HG02840 (cell line): ENCODE data around the gene PAK5.

Experiments used
- ATAC-seq: cut with Tn5 transposase; IDR thresholded peaks from one replicate; pipeline ENCODE4 v1.9.1; 2021; ENCODE audit warnings: mild to moderate bottlenecking, moderate library complexity, moderate number of reproducible peaks; ENCODE audit not compliant: unreplicated experiment, low FRiP score

PAK5 gene

GRCh38 chr20:9628141-9628540, 210.7 kb downstream of the PAK5 start:
- ATAC-seq, result no peak

GRCh38 chr20:9627219-9627618, 211.7 kb downstream of the PAK5 start:
- no peak for ATAC-seq

GRCh38 chr20:9626357-9626756, 212.5 kb downstream of the PAK5 start:
- no peak for ATAC-seq

- ATAC-seq, result no peak
Measured at GRCh38 chr20:9617940-9618339, 220.9 kb downstream of the PAK5 start.

GRCh38 chr20:9616833-9617461, 221.9 kb downstream of the PAK5 start:
- ATAC-seq, result no peak

- no peak for ATAC-seq
Measured at GRCh38 chr20:9616455-9616805, 222.4 kb downstream of the PAK5 start.

GRCh38 chr20:9615766-9616454, 223.0 kb downstream of the PAK5 start:
- peak; percentile 94 for ATAC-seq

- no peak for ATAC-seq
Measured at GRCh38 chr20:9615118-9615517, 223.8 kb downstream of the PAK5 start.

- ATAC-seq, result no peak
Measured at GRCh38 chr20:9613871-9614270, 225.0 kb downstream of the PAK5 start.

GRCh38 chr20:9611921-9612320, 227.0 kb downstream of the PAK5 start:
- ATAC-seq, result no peak

GRCh38 chr20:9610665-9611064, 228.2 kb downstream of the PAK5 start:
- no peak for ATAC-seq

- ATAC-seq, result no peak
Measured at GRCh38 chr20:9609887-9610502, 228.9 kb downstream of the PAK5 start.

- ATAC-seq, result no peak
Measured at GRCh38 chr20:9608639-9609340, 230.1 kb downstream of the PAK5 start.

GRCh38 chr20:9602847-9603183, 236.1 kb downstream of the PAK5 start:
- ATAC-seq, result no peak

GRCh38 chr20:9600562-9600961, 238.3 kb downstream of the PAK5 start:
- no peak for ATAC-seq

- no peak for ATAC-seq
Measured at GRCh38 chr20:9597547-9597946, 241.3 kb downstream of the PAK5 start.

- no peak for ATAC-seq
Measured at GRCh38 chr20:9595763-9596162, 243.1 kb downstream of the PAK5 start.

GRCh38 chr20:9594284-9594875, 244.5 kb downstream of the PAK5 start:
- no peak for ATAC-seq

GRCh38 chr20:9592419-9592818, 246.5 kb downstream of the PAK5 start:
- no peak for ATAC-seq

GRCh38 chr20:9591080-9591479, 247.8 kb downstream of the PAK5 start:
- no peak for ATAC-seq

GRCh38 chr20:9590189-9590588, 248.7 kb downstream of the PAK5 start:
- no peak for ATAC-seq
